HepG2 (cell line): Measurements from ENCODE around the gene ZC3H18. TPM values are rescaled to one million over a fixed set of nuclear protein-coding genes. Genes with fewer than 3 reads are reported as not detected.

Experiments used
- ARID4A ChIP-seq: sonication (generic); formaldehyde crosslinking; IDR thresholded peaks from 2 replicates; pipeline ENCODE4 v1.5.0; 2020; ENCODE audit warnings: mild to moderate bottlenecking, missing genetic modification reagents, borderline replicate concordance
- ARNT2 ChIP-seq: sonication (generic); formaldehyde crosslinking; IDR thresholded peaks from 2 replicates; pipeline ENCODE4 v1.8.0; 2022; ENCODE audit warnings: mild to moderate bottlenecking, low read depth, missing genetic modification reagents, moderate library complexity
- DMAP1 ChIP-seq: IDR thresholded peaks from 2 replicates; pipeline ENCODE4 v1.6.1; 2016
- ETV5 ChIP-seq: IDR thresholded peaks from 2 replicates; pipeline ENCODE4 v1.6.1; 2018; ENCODE audit warnings: missing biosample characterization, missing genetic modification reagents, inconsistent platforms, borderline replicate concordance
- FOSL1 ChIP-seq: sonication (generic); formaldehyde crosslinking; IDR thresholded peaks from 2 replicates; pipeline ENCODE4 v1.9.0; 2021; ENCODE audit warnings: missing genetic modification reagents, borderline replicate concordance
- FOXO1 ChIP-seq: sonication (generic); formaldehyde crosslinking; IDR thresholded peaks from 2 replicates; pipeline ENCODE4 v1.4.0; 2020; ENCODE audit warnings: missing genetic modification reagents
- HIC2 ChIP-seq: sonication (generic); formaldehyde crosslinking; IDR thresholded peaks from 2 replicates; pipeline ENCODE4 v1.9.0; 2022; ENCODE audit warnings: low read depth, missing genetic modification reagents
- HIVEP1 ChIP-seq: sonication (generic); formaldehyde crosslinking; IDR thresholded peaks from 2 replicates; pipeline ENCODE4 v1.4.0; 2020; ENCODE audit warnings: mild to moderate bottlenecking, missing genetic modification reagents
- JDP2 ChIP-seq: sonication (generic); formaldehyde crosslinking; IDR thresholded peaks from 2 replicates; pipeline ENCODE4 v1.8.1; 2022; ENCODE audit warnings: missing genetic modification reagents, borderline replicate concordance
- JUN ChIP-seq: sonication (generic); formaldehyde crosslinking; IDR thresholded peaks from 2 replicates; pipeline ENCODE4 v1.4.0; 2020; ENCODE audit warnings: mild to moderate bottlenecking, missing genetic modification reagents
- KLF6 ChIP-seq: IDR thresholded peaks from 2 replicates; pipeline ENCODE4 v1.8.0; 2016; ENCODE audit warnings: missing biosample characterization, missing genetic modification reagents
- NR3C1 ChIP-seq: sonication (generic); formaldehyde crosslinking; IDR thresholded peaks from 2 replicates; pipeline ENCODE4 v1.4.0; 2020; ENCODE audit warnings: missing genetic modification reagents
- RFX5 ChIP-seq: IDR thresholded peaks from 2 replicates; pipeline ENCODE4 v1.6.1; 2011; ENCODE audit warnings: low read depth, low read length, improper control_type of control experiment
- SRSF9 ChIP-seq: fragments of 200-400 bp; formaldehyde crosslinking; IDR thresholded peaks from 2 replicates; pipeline ENCODE4 v1.6.1; 2018; ENCODE audit warnings: borderline replicate concordance, mild to moderate bottlenecking, low read depth, low read length; ENCODE audit not compliant: insufficient read depth, poor library complexity, severe bottlenecking
- TERF1 ChIP-seq: sonication (generic); formaldehyde crosslinking; IDR thresholded peaks from 2 replicates; pipeline ENCODE4 v1.8.0; 2022; ENCODE audit warnings: mild to moderate bottlenecking, missing genetic modification reagents, moderate library complexity
- THAP8 ChIP-seq: sonication (generic); formaldehyde crosslinking; IDR thresholded peaks from 2 replicates; pipeline ENCODE4 v1.5.1; 2020; ENCODE audit warnings: missing genetic modification reagents, mild to moderate bottlenecking, borderline replicate concordance
- YEATS2 ChIP-seq: sonication (generic); formaldehyde crosslinking; IDR thresholded peaks from 2 replicates; pipeline ENCODE4 v1.4.0; 2020; ENCODE audit warnings: missing genetic modification reagents, borderline replicate concordance
- ZFP41 ChIP-seq: sonication (generic); formaldehyde crosslinking; IDR thresholded peaks from 2 replicates; pipeline ENCODE4 v1.4.0; 2020; ENCODE audit warnings: mild to moderate bottlenecking, missing genetic modification reagents, borderline replicate concordance
- ZMAT3 ChIP-seq: sonication (generic); formaldehyde crosslinking; conservative IDR thresholded peaks from 2 replicates; pipeline ENCODE4 v1.7.0; 2021; ENCODE audit warnings: missing genetic modification reagents
- ZNF709 ChIP-seq: sonication (generic); formaldehyde crosslinking; IDR thresholded peaks from 2 replicates; pipeline ENCODE4 v1.5.0; 2020; ENCODE audit warnings: mild to moderate bottlenecking, missing genetic modification reagents
- ZNF816 ChIP-seq: sonication (generic); formaldehyde crosslinking; IDR thresholded peaks from 2 replicates; pipeline ENCODE4 v1.8.0; 2022; ENCODE audit warnings: missing genetic modification reagents, mild to moderate bottlenecking, borderline replicate concordance
- ZSCAN29 ChIP-seq: sonication (generic); formaldehyde crosslinking; conservative IDR thresholded peaks from 2 replicates; pipeline ENCODE4 v1.4.0; 2020; ENCODE audit warnings: mild to moderate bottlenecking, missing genetic modification reagents
- polyA plus RNA-seq, 8 experiments: library from polyadenylated mRNA; depleted of rRNA in 3 of 8; stranded (reverse) in 7 of 8; unstranded in 1 of 8; fragments of >200 nt; fragmentation: Illumina TruSeq in 4 of 8; extraction: Trizol in 4 of 8; gene quantifications; 2 replicates each; pipeline versions ENCODE4 v1.2.1 to v1.2.3, GENCODE V29; 2011 to 2016; ENCODE audit warnings: low read depth in 4 of 8, missing spikeins in 1 of 8, mixed read lengths in 1 of 8; ENCODE audit not compliant: insufficient read depth in 1 of 8
- total RNA-seq, 5 experiments: library from RNA; depleted of rRNA; stranded (reverse); fragments of >200 nt; fragmentation: Illumina TruSeq; extraction: Trizol; gene quantifications; 2 replicates each; pipeline ENCODE4 v1.2.3, GENCODE V29; 2016; ENCODE audit warnings: low read depth in 1 of 5

The ZC3H18 gene
- total and polyA plus RNA-seq, 2 of the 13 experiments (the other 11 are each of a cell fraction or from before 2014, with no cell fraction given): 11.2 to 27.4 TPM

GRCh38 chr16:88560714-88561484, 9.3 kb upstream of the ZC3H18 start (continued):
- TF ChIP-seq ZFP41 (CRISPR knock-in tag): peak; percentile 96
- peak; percentile 97 for TF ChIP-seq NR3C1 (CRISPR knock-in tag)
- TF ChIP-seq RFX5: no peak
- TF ChIP-seq FOSL1 (CRISPR knock-in tag): peak; percentile 90
- TF ChIP-seq ARNT2: peak; percentile 93
- peak; percentile 93 for TF ChIP-seq JUN (CRISPR knock-in tag)
- TF ChIP-seq DMAP1 (CRISPR knock-in tag): peak; percentile 81; the same call in 1 of the 2 replicates
- TF ChIP-seq YEATS2: peak; percentile 97
- TF ChIP-seq FOXO1 (CRISPR knock-in tag): peak; percentile 97
- peak; percentile 82 for TF ChIP-seq HIC2
- peak; percentile 99 for TF ChIP-seq ZNF709 (CRISPR knock-in tag)
- peak; percentile 100 for TF ChIP-seq ZMAT3 (CRISPR knock-in tag)
- peak; percentile 100 for TF ChIP-seq ZNF816
- TF ChIP-seq TERF1 (CRISPR knock-in tag): peak; percentile 99
- no peak for TF ChIP-seq SRSF9
- peak; percentile 86; the same call in 1 of the 2 replicates for TF ChIP-seq ZSCAN29 (CRISPR knock-in tag)
- TF ChIP-seq HIVEP1: peak; percentile 89; the same call in 1 of the 2 replicates
- peak; percentile 98 for TF ChIP-seq THAP8 (CRISPR knock-in tag)
- peak; percentile 84 for TF ChIP-seq ARID4A (CRISPR knock-in tag)
- TF ChIP-seq KLF6 (CRISPR knock-in tag): peak; percentile 100
- TF ChIP-seq JDP2: peak; percentile 98
- peak; percentile 90 for TF ChIP-seq ETV5 (CRISPR knock-in tag)
